HEK293 (cell line): Measurements from ENCODE around the gene PHKB.

Experiments
- ZNF324 ChIP-seq: fragments of 450-650 bp; formaldehyde crosslinking; IDR thresholded peaks from 2 replicates; pipeline ENCODE4 v1.5.1; 2016; ENCODE audit warnings: missing biosample characterization, missing genetic modification characterization
- ZNF48 ChIP-seq: fragments of 450-650 bp; formaldehyde crosslinking; IDR thresholded peaks from 2 replicates; pipeline ENCODE4 v1.5.1; 2016; ENCODE audit warnings: missing biosample characterization, missing genetic modification characterization
- TF ChIP-seq, protein P1 (sequence below): fragments of 450-650 bp; formaldehyde crosslinking; IDR thresholded peaks from 2 replicates; pipeline ENCODE4 v1.5.1; 2016; ENCODE audit warnings: missing biosample characterization, missing genetic modification characterization

DNA sequence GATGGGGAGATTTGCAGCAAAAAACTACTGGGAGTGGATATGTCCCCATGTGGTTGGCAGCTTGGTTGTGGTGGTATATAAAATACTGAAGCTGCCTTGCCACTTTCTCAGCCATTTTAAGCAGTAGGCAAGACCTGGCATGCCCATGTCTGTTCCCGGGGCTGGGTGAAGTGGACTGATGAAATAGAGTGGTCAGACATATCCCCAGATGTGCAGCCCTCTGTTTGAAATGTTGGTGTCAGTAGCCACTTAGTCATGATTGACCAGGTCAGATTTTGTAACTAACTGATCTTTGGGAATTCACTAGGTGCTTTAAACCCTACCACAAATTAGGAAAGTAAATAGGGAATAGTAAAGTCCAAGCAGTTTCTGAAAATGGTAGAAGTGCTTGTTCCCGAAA lies 151.6 kb downstream of the PHKB start:
- no peak for TF ChIP-seq ZNF324 (tag by site-specific recombination)
- TF ChIP-seq, protein P1, sequence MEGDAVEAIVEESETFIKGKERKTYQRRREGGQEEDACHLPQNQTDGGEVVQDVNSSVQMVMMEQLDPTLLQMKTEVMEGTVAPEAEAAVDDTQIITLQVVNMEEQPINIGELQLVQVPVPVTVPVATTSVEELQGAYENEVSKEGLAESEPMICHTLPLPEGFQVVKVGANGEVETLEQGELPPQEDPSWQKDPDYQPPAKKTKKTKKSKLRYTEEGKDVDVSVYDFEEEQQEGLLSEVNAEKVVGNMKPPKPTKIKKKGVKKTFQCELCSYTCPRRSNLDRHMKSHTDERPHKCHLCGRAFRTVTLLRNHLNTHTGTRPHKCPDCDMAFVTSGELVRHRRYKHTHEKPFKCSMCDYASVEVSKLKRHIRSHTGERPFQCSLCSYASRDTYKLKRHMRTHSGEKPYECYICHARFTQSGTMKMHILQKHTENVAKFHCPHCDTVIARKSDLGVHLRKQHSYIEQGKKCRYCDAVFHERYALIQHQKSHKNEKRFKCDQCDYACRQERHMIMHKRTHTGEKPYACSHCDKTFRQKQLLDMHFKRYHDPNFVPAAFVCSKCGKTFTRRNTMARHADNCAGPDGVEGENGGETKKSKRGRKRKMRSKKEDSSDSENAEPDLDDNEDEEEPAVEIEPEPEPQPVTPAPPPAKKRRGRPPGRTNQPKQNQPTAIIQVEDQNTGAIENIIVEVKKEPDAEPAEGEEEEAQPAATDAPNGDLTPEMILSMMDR (tag by site-specific recombination): no peak
- no peak for TF ChIP-seq ZNF48 (tag by site-specific recombination)
